ENCODE data around the gene SOX10. TPM values are rescaled to one million over a fixed set of nuclear protein-coding genes. Genes with fewer than 3 reads are reported as not detected.
"Not testable (repeated sequence)": the region's sequence is repeated elsewhere in the genome, so short reads cannot be mapped to it uniquely, and the experiment has no call there.

Gene SOX10
- polyA plus RNA-seq, 3 donors, result not detected

GRCh38 chr22:37976547-37976946, 7.8 kb downstream of the SOX10 start:
- TF ChIP-seq CTCF (IDR thresholded peaks at IDR 0.05), result no peak
- peaks cover 10 to 20% of the 10 kb centered on the region in 2 donors for H3K36me3 Mint-ChIP-seq
- Histone ChIP-seq H3K27me3 (ENCODE audit: control insufficient read depth in 2 of 2, insufficient read depth in 2 of 2, low read length in 2 of 2) (no peaks in the 10 kb centered on the region), H3K79me2 (ENCODE audit: insufficient read depth, low read length) (no peaks in the 10 kb centered on the region), H4K20me1 (ENCODE audit: insufficient read depth, low read length) (no peaks in the 10 kb centered on the region), H3K9me3 (replicated peaks in 1 of 2; ENCODE audit: control insufficient read depth in 1 of 2, insufficient read depth in 1 of 2, low read length in 2 of 2) (no peaks in the 10 kb centered on the region), H3K9ac (ENCODE audit: insufficient read depth, low read length, poor library complexity, severe bottlenecking) (no peak overlapping the region), H3K36me3 (replicated peaks in 1 of 2; ENCODE audit: control insufficient read depth in 1 of 2, insufficient read depth in 2 of 2, low read length in 2 of 2) (no peaks in the 10 kb centered on the region), H3K27ac (ENCODE audit: low read depth in 1 of 2, low read length in 2 of 2) (no peak overlapping the region), H3K4me1 (ENCODE audit: control insufficient read depth in 1 of 2, insufficient read depth in 2 of 2, low read length in 2 of 2) (no peaks in the 10 kb centered on the region), H3K4me2 (replicated peaks; ENCODE audit: extremely low read depth, low read length, poor library complexity, severe bottlenecking) (no peak overlapping the region), H2AFZ (ENCODE audit: insufficient read depth, low read depth, low read length, poor library complexity, severe bottlenecking) (no peak overlapping the region), H3K4me3 (replicated peaks in 1 of 3; ENCODE audit: low read depth in 2 of 3, low read length in 3 of 3) (no peak overlapping the region)
- peaks cover 0 to 4% (median 0%) of the 10 kb centered on the region in 3 donors for H3K27me3 Mint-ChIP-seq (ENCODE audit: low read depth in 3 of 3)
- intact Hi-C loops (cut with micrococcal nuclease), result no loop called here
- peak overlapping the region in 1 of 7 donors; percentile 56 for H3K27ac Mint-ChIP-seq
- no peak for DNase-seq
- 81% methylated on average over 2 of the region's 4 CpGs for WGBS (ENCODE audit: insufficient coverage)
- H3K4me1 Mint-ChIP-seq, result no peaks in the 10 kb centered on the region
- H3K4me3 Mint-ChIP-seq, result no peak overlapping the region
- peaks cover 0 to 2% (median 0%) of the 10 kb centered on the region in 7 donors for H3K9me3 Mint-ChIP-seq

GRCh38 chr22:37976022-37976421, 8.3 kb downstream of the SOX10 start:
- not testable (repeated sequence) for H3K4me3 ChIP-seq (replicated peaks in 1 of 3; ENCODE audit: low read depth in 2 of 3, low read length in 3 of 3)

More at GRCh38 chr22:37976022-37976421, 8.3 kb downstream of the SOX10 start:
- H2AFZ ChIP-seq (ENCODE audit: insufficient read depth, low read depth, low read length, poor library complexity, severe bottlenecking); H3K27ac ChIP-seq (ENCODE audit: low read depth in 1 of 2, low read length in 2 of 2); intact Hi-C loops (cut with micrococcal nuclease); H3K27me3 ChIP-seq (ENCODE audit: control insufficient read depth in 2 of 2, insufficient read depth in 2 of 2, low read length in 2 of 2); H3K9me3 ChIP-seq (replicated peaks in 1 of 2; ENCODE audit: control insufficient read depth in 1 of 2, insufficient read depth in 1 of 2, low read length in 2 of 2); H4K20me1 ChIP-seq (ENCODE audit: insufficient read depth, low read length); H3K9me3 Mint-ChIP-seq; H3K79me2 ChIP-seq (ENCODE audit: insufficient read depth, low read length); H3K27ac Mint-ChIP-seq; H3K36me3 ChIP-seq (replicated peaks in 1 of 2; ENCODE audit: control insufficient read depth in 1 of 2, insufficient read depth in 2 of 2, low read length in 2 of 2); H3K4me2 ChIP-seq (replicated peaks; ENCODE audit: extremely low read depth, low read length, poor library complexity, severe bottlenecking); H3K4me1 ChIP-seq (ENCODE audit: control insufficient read depth in 1 of 2, insufficient read depth in 2 of 2, low read length in 2 of 2); DNase-seq; H3K9ac ChIP-seq (ENCODE audit: insufficient read depth, low read length, poor library complexity, severe bottlenecking); H3K4me1 Mint-ChIP-seq; H3K27me3 Mint-ChIP-seq (ENCODE audit: low read depth in 3 of 3); H3K4me3 Mint-ChIP-seq: not testable (repeated sequence)
- H3K36me3 Mint-ChIP-seq, result peaks cover 15 to 24% of the 10 kb centered on the region in 2 donors
- 96% methylated on average over 7 of the region's 8 CpGs for WGBS (ENCODE audit: insufficient coverage)

Data from CD14-positive monocyte (primary cell).